Hepatocyte (in vitro differentiated cells): Measurements from ENCODE around the gene DDX20. TPM values are rescaled to one million over a fixed set of nuclear protein-coding genes. Genes with fewer than 3 reads are reported as not detected.

Experiments used
- DNase-seq: peaks from one replicate; pipeline ENCODE4 v3.0.0-alpha.2; 2016; ENCODE audit warnings: low spot score
- H2AFZ ChIP-seq: fragments of 200-600 bp; sonication (generic); 2 replicates; pipeline ENCODE4 v1.6.0; 2016; ENCODE audit warnings: antibody characterized with exemption, mild to moderate bottlenecking
- H3K27ac ChIP-seq: fragments of 200-600 bp; sonication (generic); 2 replicates; pipeline ENCODE4 v1.5.1; 2016; ENCODE audit warnings: mild to moderate bottlenecking
- H3K27me3 ChIP-seq: fragments of 200-600 bp; sonication (generic); 2 replicates; pipeline ENCODE4 v1.6.1; 2016
- H3K36me3 ChIP-seq: fragments of 200-600 bp; sonication (generic); replicated peaks from 2 replicates; pipeline ENCODE4 v1.5.1; 2016; ENCODE audit warnings: low read depth; ENCODE audit not compliant: insufficient read depth
- H3K4me1 ChIP-seq: fragments of 200-600 bp; sonication (generic); 2 replicates; pipeline ENCODE4 v1.5.1; 2016; ENCODE audit warnings: mild to moderate bottlenecking, moderate library complexity; ENCODE audit not compliant: insufficient read depth
- H3K4me2 ChIP-seq: fragments of 200-600 bp; sonication (generic); 2 replicates; pipeline ENCODE4 v1.6.0; 2016
- H3K4me3 ChIP-seq: fragments of 200-600 bp; sonication (generic); 2 replicates; pipeline ENCODE4 v1.5.1; 2016; ENCODE audit warnings: mild to moderate bottlenecking
- H3K79me2 ChIP-seq: fragments of 200-600 bp; sonication (generic); 2 replicates; pipeline ENCODE4 v1.6.0; 2017; ENCODE audit warnings: mild to moderate bottlenecking
- H3K9me2 ChIP-seq: fragments of 200-600 bp; sonication (generic); replicated peaks from 2 replicates; pipeline ENCODE4 v1.6.0; 2017; ENCODE audit warnings: mild to moderate bottlenecking; ENCODE audit not compliant: insufficient read depth
- H3K9me3 ChIP-seq: fragments of 200-600 bp; sonication (generic); 2 replicates; pipeline ENCODE4 v1.5.1; 2016; ENCODE audit warnings: low read depth, mild to moderate bottlenecking
- H4K20me1 ChIP-seq: fragments of 200-600 bp; sonication (generic); 2 replicates; pipeline ENCODE4 v1.6.0; 2016; ENCODE audit warnings: mild to moderate bottlenecking; ENCODE audit not compliant: insufficient read depth, poor library complexity, severe bottlenecking
- EZH2 ChIP-seq: fragments of 200-600 bp; sonication (generic); IDR thresholded peaks from 2 replicates; pipeline ENCODE4 v1.6.1; 2016; ENCODE audit warnings: antibody characterized with exemption, mild to moderate bottlenecking, borderline replicate concordance
- EZH2phosphoT487 ChIP-seq: fragments of 200-600 bp; sonication (generic); IDR thresholded peaks from one replicate; pipeline ENCODE4 v1.6.1; 2018; ENCODE audit warnings: antibody characterized with exemption, mild to moderate bottlenecking, low read depth, moderate library complexity; ENCODE audit not compliant: unreplicated experiment, severe bottlenecking
- WGBS: methylation state at CpG from one replicate; pipeline ENCODE4 v1.1.6; 2016; ENCODE audit warnings: low lambda C conversion rate; ENCODE audit errors: missing lambda C conversion rate; 5-methylcytosine and 5-hydroxymethylcytosine counted together
- polyA plus RNA-seq: library from polyadenylated mRNA; unstranded; fragments of >200 nt; fragmentation: Nextera tagmentation; extraction: Ambion mirVana; gene quantifications from 2 replicates; pipeline ENCODE4 v1.2.1, GENCODE V29; 2016
- total RNA-seq: library from RNA; depleted of rRNA; stranded (reverse); fragments of >200 nt; gene quantifications from 2 replicates; pipeline ENCODE4 v1.2.3, GENCODE V29; 2014
- TF ChIP-seq, protein P1 (sequence below): fragments of 200-600 bp; sonication (generic); IDR thresholded peaks from 2 replicates; pipeline ENCODE4 v1.5.1; 2016; ENCODE audit warnings: antibody characterized with exemption, mild to moderate bottlenecking; ENCODE audit not compliant: poor library complexity

DDX20 gene
- total and polyA plus RNA-seq, 2 experiments from 2014 or later = 6.7 to 19.4 TPM

DNA sequence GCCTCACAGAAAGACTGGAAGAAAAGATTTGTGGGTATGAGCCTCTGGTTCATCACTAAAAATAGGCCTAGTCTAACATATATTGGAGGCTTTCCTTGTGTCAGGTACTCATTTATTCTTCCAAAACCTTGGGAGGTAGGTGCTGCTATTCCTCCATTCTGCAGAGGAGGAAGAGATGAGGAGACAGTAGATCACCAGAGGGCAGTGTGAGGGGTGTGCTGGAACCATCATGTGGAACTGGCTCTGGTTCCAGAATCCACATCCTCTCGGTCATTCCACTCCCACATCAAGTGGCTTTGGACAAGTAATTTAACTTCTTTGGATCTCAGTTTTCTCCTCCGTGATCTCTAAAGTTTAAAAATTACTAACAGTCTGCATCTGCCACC lies 9.1 kb upstream of the DDX20 start:
- Histone ChIP-seq H3K4me3 (no peak overlapping the region), H3K36me3 (no peaks in the 10 kb centered on the region), H3K4me1 (no peaks in the 10 kb centered on the region), H2AFZ (no peak overlapping the region), H3K9me2 (no peaks in the 10 kb centered on the region), H3K27ac (no peak overlapping the region), H3K4me2 (no peak overlapping the region), H4K20me1 (no peaks in the 10 kb centered on the region), H3K9me3 (no peaks in the 10 kb centered on the region), H3K79me2 (no peaks in the 10 kb centered on the region), H3K27me3 (peaks cover 11% of the 10 kb centered on the region)
- no peak for DNase-seq
- WGBS = 86% methylated on average over 2 of the region's 2 CpGs
- TF ChIP-seq EZH2 = no peak
- no peak for TF ChIP-seq EZH2phosphoT487
- TF ChIP-seq, protein P1, sequence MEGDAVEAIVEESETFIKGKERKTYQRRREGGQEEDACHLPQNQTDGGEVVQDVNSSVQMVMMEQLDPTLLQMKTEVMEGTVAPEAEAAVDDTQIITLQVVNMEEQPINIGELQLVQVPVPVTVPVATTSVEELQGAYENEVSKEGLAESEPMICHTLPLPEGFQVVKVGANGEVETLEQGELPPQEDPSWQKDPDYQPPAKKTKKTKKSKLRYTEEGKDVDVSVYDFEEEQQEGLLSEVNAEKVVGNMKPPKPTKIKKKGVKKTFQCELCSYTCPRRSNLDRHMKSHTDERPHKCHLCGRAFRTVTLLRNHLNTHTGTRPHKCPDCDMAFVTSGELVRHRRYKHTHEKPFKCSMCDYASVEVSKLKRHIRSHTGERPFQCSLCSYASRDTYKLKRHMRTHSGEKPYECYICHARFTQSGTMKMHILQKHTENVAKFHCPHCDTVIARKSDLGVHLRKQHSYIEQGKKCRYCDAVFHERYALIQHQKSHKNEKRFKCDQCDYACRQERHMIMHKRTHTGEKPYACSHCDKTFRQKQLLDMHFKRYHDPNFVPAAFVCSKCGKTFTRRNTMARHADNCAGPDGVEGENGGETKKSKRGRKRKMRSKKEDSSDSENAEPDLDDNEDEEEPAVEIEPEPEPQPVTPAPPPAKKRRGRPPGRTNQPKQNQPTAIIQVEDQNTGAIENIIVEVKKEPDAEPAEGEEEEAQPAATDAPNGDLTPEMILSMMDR = no peak

DNA sequence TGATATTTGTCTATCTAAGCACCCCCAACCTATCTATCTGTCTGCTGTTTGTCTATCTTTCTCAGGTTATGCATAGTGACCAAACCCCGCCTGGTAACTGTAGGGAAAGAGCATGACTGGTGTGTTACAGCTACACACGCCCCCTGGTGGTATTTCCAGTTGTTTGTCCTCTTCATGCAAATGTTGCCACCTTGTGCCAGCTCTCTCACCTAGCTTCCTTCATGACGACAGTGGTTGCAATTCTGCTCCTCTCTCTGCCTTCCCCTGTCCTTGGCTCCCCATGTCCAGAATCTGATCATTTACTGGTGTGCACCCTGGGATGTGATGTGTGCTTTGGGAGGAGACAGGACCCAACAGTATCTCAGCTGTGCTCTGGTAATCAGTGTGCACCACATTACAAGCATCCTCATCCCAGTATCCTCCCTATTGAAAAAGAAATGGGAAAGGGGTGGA lies 8.4 kb upstream of the DDX20 start:
- TF ChIP-seq EZH2phosphoT487 = no peak
- TF ChIP-seq, protein P1 = peak; percentile 61
- Histone ChIP-seq H4K20me1 (no peaks in the 10 kb centered on the region), H3K27ac (no peak overlapping the region), H2AFZ (no peak overlapping the region), H3K79me2 (no peaks in the 10 kb centered on the region), H3K36me3 (no peaks in the 10 kb centered on the region), H3K27me3 (peaks cover 5% of the 10 kb centered on the region), H3K9me2 (no peaks in the 10 kb centered on the region), H3K9me3 (no peaks in the 10 kb centered on the region), H3K4me2 (no peak overlapping the region), H3K4me1 (no peaks in the 10 kb centered on the region), H3K4me3 (no peak overlapping the region)
- DNase-seq = peak; percentile 84
- WGBS = 29% methylated on average over 3 of the region's 3 CpGs

DNA sequence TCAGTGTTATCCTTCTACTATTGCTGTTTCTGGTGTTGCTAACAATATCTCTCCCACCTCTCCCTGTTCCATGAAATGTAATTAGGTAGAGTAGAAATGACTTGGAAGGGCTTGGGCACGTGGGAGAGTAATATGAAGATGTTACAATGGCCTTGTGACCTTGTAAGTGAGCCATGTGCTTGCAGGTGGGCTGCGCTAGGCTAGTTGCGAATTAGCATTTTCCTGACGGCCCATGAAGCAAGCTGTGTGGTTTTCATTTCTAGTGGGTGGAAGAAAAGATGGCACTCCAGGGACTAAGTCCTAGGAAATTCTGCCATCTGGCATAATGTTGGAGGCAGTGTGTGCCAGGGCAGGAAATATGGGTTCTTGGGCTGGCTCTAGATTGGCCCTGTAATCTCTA lies 7.8 kb upstream of the DDX20 start:
- H3K27me3 ChIP-seq = no peaks in the 10 kb centered on the region
- WGBS = 89% methylated on average over 4 of the region's 4 CpGs

More for the DNA sequence above, 7.8 kb upstream of the DDX20 start:
- Histone ChIP-seq H3K9me3 (no peaks in the 10 kb centered on the region), H3K36me3 (no peaks in the 10 kb centered on the region), H3K27ac (no peak overlapping the region), H3K4me2 (no peak overlapping the region), H4K20me1 (no peaks in the 10 kb centered on the region), H3K4me1 (no peaks in the 10 kb centered on the region), H3K4me3 (no peak overlapping the region), H3K79me2 (no peaks in the 10 kb centered on the region), H3K9me2 (no peaks in the 10 kb centered on the region), H2AFZ (no peak overlapping the region)
- DNase-seq = no peak
- TF ChIP-seq EZH2 = no peak
- TF ChIP-seq, protein P1 = no peak
- no peak for TF ChIP-seq EZH2phosphoT487
